HEK293T (cell line): Measurements from ENCODE around the gene PRICKLE1.

ENCODE experiments used
- BHLHE40 ChIP-seq: fragments of 450-650 bp; IDR thresholded peaks from 2 replicates; pipeline ENCODE4 v1.6.1; 2016; ENCODE audit warnings: mild to moderate bottlenecking, moderate library complexity, borderline replicate concordance
- CTBP1 ChIP-seq: fragments of 450-650 bp; IDR thresholded peaks from 2 replicates; pipeline ENCODE4 v1.6.1; 2016; ENCODE audit warnings: borderline replicate concordance
- ELF4 ChIP-seq: fragments of 450-650 bp; IDR thresholded peaks from 2 replicates; pipeline ENCODE4 v1.6.1; 2017; ENCODE audit warnings: antibody characterized with exemption
- FOXA1 ChIP-seq: fragments of 450-650 bp; IDR thresholded peaks from 2 replicates; pipeline ENCODE4 v1.6.1; 2016; ENCODE audit warnings: mild to moderate bottlenecking
- FOXK2 ChIP-seq: fragments of 450-650 bp; IDR thresholded peaks from 2 replicates; pipeline ENCODE4 v1.6.1; 2016; ENCODE audit warnings: mild to moderate bottlenecking
- FOXM1 ChIP-seq: fragments of 450-650 bp; IDR thresholded peaks from 2 replicates; pipeline ENCODE4 v1.6.1; 2017; ENCODE audit warnings: mild to moderate bottlenecking, borderline replicate concordance
- PKNOX1 ChIP-seq: fragments of 450-650 bp; IDR thresholded peaks from 2 replicates; pipeline ENCODE4 v1.6.1; 2016
- SP1 ChIP-seq: fragments of 450-650 bp; IDR thresholded peaks from 2 replicates; pipeline ENCODE4 v1.6.1; 2017
- SUZ12 ChIP-seq: fragments of 450-650 bp; IDR thresholded peaks from 2 replicates; pipeline ENCODE4 v1.6.1; 2016; ENCODE audit warnings: mild to moderate bottlenecking
- TARDBP ChIP-seq: fragments of 450-650 bp; IDR thresholded peaks from 2 replicates; pipeline ENCODE4 v1.6.1; 2016
- ZNF384 ChIP-seq: fragments of 450-650 bp; IDR thresholded peaks from 2 replicates; pipeline ENCODE4 v1.6.1; 2016

DNA sequence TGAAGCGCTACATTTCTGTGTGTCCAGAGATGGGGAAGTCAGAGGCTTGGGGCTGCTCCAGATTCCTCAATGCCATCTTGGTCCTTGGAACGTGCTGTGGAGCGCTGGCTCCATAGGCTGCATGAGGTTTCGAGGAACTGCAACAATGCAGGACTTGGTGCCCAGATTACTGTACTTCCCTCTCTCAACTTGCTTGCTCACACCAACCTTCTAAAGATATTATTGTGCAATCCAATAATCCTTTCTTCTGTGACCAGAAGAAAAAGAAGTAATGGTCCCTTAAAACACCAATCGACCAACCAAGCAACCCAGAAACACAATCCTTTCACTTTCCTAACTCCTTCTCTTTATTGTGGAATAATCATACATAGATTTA lies 3.7 kb downstream of the PRICKLE1 start:
- no peak for TF ChIP-seq ELF4
- TF ChIP-seq TARDBP = no peak
- TF ChIP-seq FOXK2 = no peak
- TF ChIP-seq FOXA1 = no peak
- TF ChIP-seq ZNF384 = no peak
- no peak for TF ChIP-seq CTBP1
- no peak for TF ChIP-seq BHLHE40
- no peak for TF ChIP-seq SP1
- no peak for TF ChIP-seq PKNOX1
- no peak for TF ChIP-seq SUZ12
- TF ChIP-seq FOXM1 = no peak
